ENCODE data around the gene SOX9. TPM values are rescaled to one million over a fixed set of nuclear protein-coding genes. Genes with fewer than 3 reads are reported as not detected.

The SOX9 gene
- total and polyA plus RNA-seq, 2 experiments from 2014 or later = 16.6 to 18.5 TPM

- in situ Hi-C loops (cut with MboI) = no loop called here
- H3K4me1 ChIP-seq (ENCODE audit: insufficient read depth) = no peaks in the 10 kb centered on the region
- no peaks in the 10 kb centered on the region for H3K9me2 ChIP-seq (ENCODE audit: insufficient read depth)
- no peaks in the 10 kb centered on the region for H3K9me3 ChIP-seq (ENCODE audit: low read depth)
- no peaks in the 10 kb centered on the region for H3K36me3 ChIP-seq (ENCODE audit: low read depth)
- WGBS, 2 experiments (ENCODE audit: low coverage in 1 of 2, low lambda C conversion rate in 2 of 2, missing lambda C conversion rate in 2 of 2) = 90 to 91% methylated on average over 2 of the region's 2 CpGs
- H3F3A ChIP-seq (ENCODE audit: insufficient read depth) = no peaks in the 10 kb centered on the region
- no peaks in the 10 kb centered on the region for H3K79me2 ChIP-seq (ENCODE audit: insufficient read depth)
- no peak overlapping the region for H3K4me2 ChIP-seq (ENCODE audit: unreplicated experiment)
- DNase-seq = no peak
- no peak overlapping the region for H2AFZ ChIP-seq
- TF ChIP-seq EZH2phosphoT487 (IDR thresholded peaks at IDR 0.05; ENCODE audit: insufficient read depth, low read depth) = no peak
- no peak for TF ChIP-seq EZH2 (IDR thresholded peaks at IDR 0.05; ENCODE audit: insufficient read depth, poor library complexity, severe bottlenecking)
- H3K9ac ChIP-seq = no peak overlapping the region
- H3K4me3 ChIP-seq = no peak overlapping the region
- no peak overlapping the region for H3K27ac ChIP-seq
- no peaks in the 10 kb centered on the region for H3K27me3 ChIP-seq (replicated peaks; ENCODE audit: insufficient read depth)
- H4K20me1 ChIP-seq (ENCODE audit: insufficient read depth) = no peaks in the 10 kb centered on the region
Measured at GRCh38 chr17:72163474-72163873, 42.7 kb downstream of the SOX9 start.

GRCh38 chr17:72164158-72164739 lies 43.4 kb downstream of the SOX9 start:
- TF ChIP-seq EZH2phosphoT487 (IDR thresholded peaks at IDR 0.05; ENCODE audit: insufficient read depth, low read depth) (no peak), EZH2 (IDR thresholded peaks at IDR 0.05; ENCODE audit: insufficient read depth, poor library complexity, severe bottlenecking) (no peak)

GRCh38 chr17:72165192-72165866 lies 44.5 kb downstream of the SOX9 start:
- Histone ChIP-seq H3K27me3 (replicated peaks; ENCODE audit: insufficient read depth) (no peaks in the 10 kb centered on the region), H4K20me1 (ENCODE audit: insufficient read depth) (no peaks in the 10 kb centered on the region), H3F3A (ENCODE audit: insufficient read depth) (no peaks in the 10 kb centered on the region), H3K9me2 (ENCODE audit: insufficient read depth) (no peaks in the 10 kb centered on the region), H3K36me3 (ENCODE audit: low read depth) (no peaks in the 10 kb centered on the region), H3K9me3 (ENCODE audit: low read depth) (no peaks in the 10 kb centered on the region), H3K9ac (no peak overlapping the region), H3K4me1 (ENCODE audit: insufficient read depth) (no peaks in the 10 kb centered on the region), H3K4me3 (no peak overlapping the region), H3K27ac (no peak overlapping the region), H3K79me2 (ENCODE audit: insufficient read depth) (no peaks in the 10 kb centered on the region), H2AFZ (no peak overlapping the region), H3K4me2 (ENCODE audit: unreplicated experiment) (no peak overlapping the region)
- in situ Hi-C loops (cut with MboI) = no loop called here
- TF ChIP-seq EZH2phosphoT487 (IDR thresholded peaks at IDR 0.05; ENCODE audit: insufficient read depth, low read depth) = no peak
- TF ChIP-seq EZH2 (IDR thresholded peaks at IDR 0.05; ENCODE audit: insufficient read depth, poor library complexity, severe bottlenecking) = no peak
- 81 to 85% methylated on average over 9 of the region's 9 CpGs for WGBS, 2 experiments (ENCODE audit: low coverage in 1 of 2, low lambda C conversion rate in 2 of 2, missing lambda C conversion rate in 2 of 2)
- no peak for DNase-seq

More at GRCh38 chr17:72164158-72164739, 43.4 kb downstream of the SOX9 start:
- no peaks in the 10 kb centered on the region for H3K4me1 ChIP-seq (ENCODE audit: insufficient read depth)
- WGBS, 2 experiments (ENCODE audit: low coverage in 1 of 2, low lambda C conversion rate in 2 of 2, missing lambda C conversion rate in 2 of 2) = 8 to 21% methylated on average over 3 of the region's 3 CpGs
- no peaks in the 10 kb centered on the region for H3K27me3 ChIP-seq (replicated peaks; ENCODE audit: insufficient read depth)
- peak; percentile 70 for DNase-seq
- no peak overlapping the region for H3K27ac ChIP-seq
- H3K36me3 ChIP-seq (ENCODE audit: low read depth) = no peaks in the 10 kb centered on the region
- H3K4me3 ChIP-seq = no peak overlapping the region
- no peaks in the 10 kb centered on the region for H3K79me2 ChIP-seq (ENCODE audit: insufficient read depth)
- H3K4me2 ChIP-seq (ENCODE audit: unreplicated experiment) = no peak overlapping the region
- H2AFZ ChIP-seq = no peak overlapping the region
- no peaks in the 10 kb centered on the region for H4K20me1 ChIP-seq (ENCODE audit: insufficient read depth)
- no peaks in the 10 kb centered on the region for H3F3A ChIP-seq (ENCODE audit: insufficient read depth)
- no peaks in the 10 kb centered on the region for H3K9me3 ChIP-seq (ENCODE audit: low read depth)
- H3K9ac ChIP-seq = no peak overlapping the region
- in situ Hi-C loops (cut with MboI) = no loop called here
- no peaks in the 10 kb centered on the region for H3K9me2 ChIP-seq (ENCODE audit: insufficient read depth)

DNA sequence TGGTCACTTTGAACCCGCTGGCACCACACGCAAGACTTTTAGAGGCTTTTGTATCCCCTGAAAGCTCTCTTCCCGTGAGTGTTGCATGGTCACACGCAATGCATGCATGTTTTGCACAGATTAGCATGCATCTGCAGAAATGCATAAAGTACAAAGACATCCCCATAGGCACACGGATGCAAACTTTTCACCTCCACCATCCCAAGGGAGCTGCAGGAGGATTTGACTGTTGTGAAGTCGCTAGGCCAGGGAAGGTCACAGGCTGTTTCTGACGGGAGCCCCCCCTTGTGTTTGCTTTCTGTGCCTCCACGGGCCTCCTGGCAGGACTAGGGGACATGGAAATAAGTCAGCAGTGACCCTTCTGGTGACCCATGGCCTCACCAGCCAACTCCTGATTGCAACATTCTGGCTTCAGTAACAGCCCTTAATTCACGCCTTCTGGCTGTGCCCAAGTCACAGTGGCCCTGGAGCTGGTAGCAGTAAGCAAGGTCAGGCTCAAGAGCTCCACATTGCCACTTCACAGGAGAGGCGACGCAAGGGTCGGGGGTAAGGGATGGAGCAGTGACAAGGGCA lies 45.1 kb downstream of the SOX9 start:
- Histone ChIP-seq H4K20me1 (ENCODE audit: insufficient read depth) (no peaks in the 10 kb centered on the region), H3K4me1 (ENCODE audit: insufficient read depth) (no peaks in the 10 kb centered on the region), H3K27me3 (replicated peaks; ENCODE audit: insufficient read depth) (no peaks in the 10 kb centered on the region), H3K4me3 (no peak overlapping the region), H3K79me2 (ENCODE audit: insufficient read depth) (no peaks in the 10 kb centered on the region), H3K9me3 (ENCODE audit: low read depth) (no peaks in the 10 kb centered on the region), H3K4me2 (ENCODE audit: unreplicated experiment) (no peak overlapping the region), H3F3A (ENCODE audit: insufficient read depth) (no peaks in the 10 kb centered on the region), H3K27ac (no peak overlapping the region), H2AFZ (no peak overlapping the region), H3K9ac (no peak overlapping the region), H3K9me2 (ENCODE audit: insufficient read depth) (no peaks in the 10 kb centered on the region), H3K36me3 (ENCODE audit: low read depth) (no peaks in the 10 kb centered on the region)
- no peak for TF ChIP-seq EZH2phosphoT487 (IDR thresholded peaks at IDR 0.05; ENCODE audit: insufficient read depth, low read depth)
- no peak for TF ChIP-seq EZH2 (IDR thresholded peaks at IDR 0.05; ENCODE audit: insufficient read depth, poor library complexity, severe bottlenecking)
- no peak for DNase-seq
- WGBS, 2 experiments (ENCODE audit: low coverage in 1 of 2, low lambda C conversion rate in 2 of 2, missing lambda C conversion rate in 2 of 2) = 70 to 72% methylated on average over 12 of the region's 12 CpGs
- in situ Hi-C loops (cut with MboI) = no loop called here
